Neural progenitor cell (in vitro differentiated cells): ENCODE results near the gene ATG13.

Source experiments
- EZH2 ChIP-seq: fragments of 200-600 bp; sonication (generic); IDR thresholded peaks from 2 replicates; pipeline ENCODE4 v1.6.1; 2017; ENCODE audit warnings: antibody characterized with exemption, mild to moderate bottlenecking, moderate library complexity
- EZH2phosphoT487 ChIP-seq: fragments of 200-600 bp; sonication (generic); IDR thresholded peaks from 2 replicates; pipeline ENCODE4 v1.6.1; 2017; ENCODE audit warnings: antibody characterized with exemption
- TF ChIP-seq, protein P1 (sequence below): fragments of 200-600 bp; sonication (generic); IDR thresholded peaks from 2 replicates; pipeline ENCODE4 v1.5.1; 2017; ENCODE audit warnings: antibody characterized with exemption, mild to moderate bottlenecking

DNA sequence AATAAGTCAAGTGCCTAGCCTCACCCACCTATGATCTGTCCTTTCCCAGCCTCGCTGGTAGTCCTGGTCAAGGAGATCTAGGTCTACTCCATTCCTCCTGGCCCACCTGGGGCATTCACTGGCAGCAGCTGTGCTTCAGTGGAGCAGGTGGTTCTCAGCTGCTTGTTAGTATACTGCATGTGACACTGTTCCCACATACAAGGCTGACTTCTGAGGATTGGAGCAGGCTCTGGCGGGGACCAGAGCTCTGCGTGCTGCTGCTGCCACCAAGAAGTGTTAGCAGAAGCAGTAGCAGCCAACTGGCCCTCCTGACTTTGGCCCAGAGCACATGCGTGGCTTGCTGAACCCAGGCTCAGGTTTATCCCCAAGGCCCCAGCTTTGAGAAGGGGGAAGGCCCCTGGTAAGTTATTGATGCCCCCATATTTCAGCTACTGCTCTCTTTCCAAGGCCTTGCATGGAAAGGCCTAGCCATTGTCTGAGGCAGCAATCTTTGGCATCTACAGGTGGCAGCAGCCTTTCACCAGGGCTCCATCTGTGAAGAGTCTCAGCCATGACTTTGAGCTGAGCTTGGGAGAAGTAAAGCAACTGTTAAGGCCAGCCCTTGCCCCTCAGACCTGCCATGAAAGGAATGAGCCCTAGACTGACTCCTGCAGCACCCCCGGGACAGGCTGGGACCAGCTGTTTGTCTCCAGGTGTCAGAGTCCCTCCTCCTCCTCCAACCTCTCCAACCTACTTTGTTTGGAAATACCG, 56.5 kb downstream of the ATG13 start:
- TF ChIP-seq, protein P1, sequence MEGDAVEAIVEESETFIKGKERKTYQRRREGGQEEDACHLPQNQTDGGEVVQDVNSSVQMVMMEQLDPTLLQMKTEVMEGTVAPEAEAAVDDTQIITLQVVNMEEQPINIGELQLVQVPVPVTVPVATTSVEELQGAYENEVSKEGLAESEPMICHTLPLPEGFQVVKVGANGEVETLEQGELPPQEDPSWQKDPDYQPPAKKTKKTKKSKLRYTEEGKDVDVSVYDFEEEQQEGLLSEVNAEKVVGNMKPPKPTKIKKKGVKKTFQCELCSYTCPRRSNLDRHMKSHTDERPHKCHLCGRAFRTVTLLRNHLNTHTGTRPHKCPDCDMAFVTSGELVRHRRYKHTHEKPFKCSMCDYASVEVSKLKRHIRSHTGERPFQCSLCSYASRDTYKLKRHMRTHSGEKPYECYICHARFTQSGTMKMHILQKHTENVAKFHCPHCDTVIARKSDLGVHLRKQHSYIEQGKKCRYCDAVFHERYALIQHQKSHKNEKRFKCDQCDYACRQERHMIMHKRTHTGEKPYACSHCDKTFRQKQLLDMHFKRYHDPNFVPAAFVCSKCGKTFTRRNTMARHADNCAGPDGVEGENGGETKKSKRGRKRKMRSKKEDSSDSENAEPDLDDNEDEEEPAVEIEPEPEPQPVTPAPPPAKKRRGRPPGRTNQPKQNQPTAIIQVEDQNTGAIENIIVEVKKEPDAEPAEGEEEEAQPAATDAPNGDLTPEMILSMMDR: no peak
- TF ChIP-seq EZH2phosphoT487: no peak
- TF ChIP-seq EZH2: no peak
